ENCODE measurements around the gene RAD18. TPM values are rescaled to one million over a fixed set of nuclear protein-coding genes. Genes with fewer than 3 reads are reported as not detected.

Gene RAD18
- total RNA-seq, 4 donors from 2014 or later, result 5.3 to 17.6 (median 11.6) TPM

- no peaks in the 10 kb centered on the region for H3K9me3 ChIP-seq
- no peaks in the 10 kb centered on the region for H3K27me3 ChIP-seq
- TF ChIP-seq CTCF (IDR thresholded peaks at IDR 0.05) (no peak), POLR2A (IDR thresholded peaks at IDR 0.05) (no peak)
- no peak for DNase-seq
- H3K27ac ChIP-seq, result no peak overlapping the region
- no peaks in the 10 kb centered on the region for H3K36me3 ChIP-seq
- no peak overlapping the region for H3K4me3 ChIP-seq
- H3K4me1 ChIP-seq, result no peaks in the 10 kb centered on the region
- intact Hi-C loops (cut with DNase I; ENCODE audit: low total_unique reads), result no loop called here
These were observed 123.5 kb downstream of the RAD18 start for GRCh38 chr3:8839607-8840325.

- Histone ChIP-seq H3K4me3 (no peak overlapping the region), H3K27ac (no peak overlapping the region), H3K27me3 (no peaks in the 10 kb centered on the region), H3K36me3 (no peaks in the 10 kb centered on the region), H3K9me3 (no peaks in the 10 kb centered on the region), H3K4me1 (no peaks in the 10 kb centered on the region)
- no peak for DNase-seq
- intact Hi-C loops (cut with DNase I; ENCODE audit: low total_unique reads), result no loop called here
- TF ChIP-seq POLR2A (IDR thresholded peaks at IDR 0.05), result no peak
- TF ChIP-seq CTCF (IDR thresholded peaks at IDR 0.05), result no peak
These were observed 124.4 kb downstream of the RAD18 start for GRCh38 chr3:8838765-8839423.

- H3K27me3 ChIP-seq, result no peaks in the 10 kb centered on the region
- H3K4me1 ChIP-seq, result no peaks in the 10 kb centered on the region
- H3K36me3 ChIP-seq, result no peaks in the 10 kb centered on the region
- H3K27ac ChIP-seq, result no peak overlapping the region
- no peaks in the 10 kb centered on the region for H3K9me3 ChIP-seq
- no peak overlapping the region for H3K4me3 ChIP-seq
- DNase-seq, result no peak
- intact Hi-C loops (cut with DNase I; ENCODE audit: low total_unique reads), result no loop called here
- TF ChIP-seq CTCF (IDR thresholded peaks at IDR 0.05) (no peak), POLR2A (IDR thresholded peaks at IDR 0.05) (no peak)
These were observed 125.0 kb downstream of the RAD18 start for GRCh38 chr3:8838234-8838633.

GRCh38 chr3:8837162-8837561 lies 126.1 kb downstream of the RAD18 start:
- H3K27ac ChIP-seq, result no peak overlapping the region
- H3K9me3 ChIP-seq, result no peaks in the 10 kb centered on the region
- H3K4me1 ChIP-seq, result no peaks in the 10 kb centered on the region
- no peaks in the 10 kb centered on the region for H3K27me3 ChIP-seq
- TF ChIP-seq POLR2A (IDR thresholded peaks at IDR 0.05) (no peak), CTCF (IDR thresholded peaks at IDR 0.05) (no peak)
- intact Hi-C loops (cut with DNase I; ENCODE audit: low total_unique reads), result no loop called here
- DNase-seq, result no peak
- no peaks in the 10 kb centered on the region for H3K36me3 ChIP-seq
- H3K4me3 ChIP-seq, result no peak overlapping the region

GRCh38 chr3:8836096-8836495 lies 127.2 kb downstream of the RAD18 start:
- H3K4me1 ChIP-seq, result no peaks in the 10 kb centered on the region
- H3K36me3 ChIP-seq, result no peaks in the 10 kb centered on the region
- no peaks in the 10 kb centered on the region for H3K27me3 ChIP-seq
- H3K9me3 ChIP-seq, result no peaks in the 10 kb centered on the region
- H3K27ac ChIP-seq, result no peak overlapping the region
- no peak overlapping the region for H3K4me3 ChIP-seq
- no peak for DNase-seq
- TF ChIP-seq POLR2A (IDR thresholded peaks at IDR 0.05) (no peak), CTCF (IDR thresholded peaks at IDR 0.05) (no peak)
- intact Hi-C loops (cut with DNase I; ENCODE audit: low total_unique reads), result no loop called here
